Measurements from ENCODE around the gene OSMR. TPM values are rescaled to one million over a fixed set of nuclear protein-coding genes. Genes with fewer than 3 reads are reported as not detected.

The OSMR gene
- total RNA-seq, 1 experiment from 2014 or later, result 18.8 TPM

DNA sequence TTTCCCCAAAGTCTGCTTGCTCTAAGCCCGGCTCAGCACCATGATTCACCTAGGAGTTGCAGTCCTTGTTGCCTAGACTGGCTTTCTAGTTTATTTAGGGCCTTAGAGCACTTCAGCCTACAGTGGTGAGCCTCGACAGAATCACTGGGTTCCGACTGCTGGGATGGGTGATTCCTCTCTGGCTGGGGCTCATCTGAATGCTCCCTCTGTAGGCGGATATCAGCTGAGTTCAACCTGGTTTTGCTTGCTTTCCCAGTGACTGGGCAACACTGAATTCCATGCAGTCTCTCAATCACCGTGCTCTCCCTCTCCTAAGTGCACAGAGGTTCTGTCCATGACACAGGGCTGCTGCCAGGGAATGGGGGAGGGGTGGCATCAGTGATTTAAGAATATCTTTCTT, 54.1 kb downstream of the OSMR start:
- in situ Hi-C loops (cut with HindIII; ENCODE audit: low pct_unique_long_range_greater_than_20kb, low sequenced_read_pairs), result no loop called here

DNA sequence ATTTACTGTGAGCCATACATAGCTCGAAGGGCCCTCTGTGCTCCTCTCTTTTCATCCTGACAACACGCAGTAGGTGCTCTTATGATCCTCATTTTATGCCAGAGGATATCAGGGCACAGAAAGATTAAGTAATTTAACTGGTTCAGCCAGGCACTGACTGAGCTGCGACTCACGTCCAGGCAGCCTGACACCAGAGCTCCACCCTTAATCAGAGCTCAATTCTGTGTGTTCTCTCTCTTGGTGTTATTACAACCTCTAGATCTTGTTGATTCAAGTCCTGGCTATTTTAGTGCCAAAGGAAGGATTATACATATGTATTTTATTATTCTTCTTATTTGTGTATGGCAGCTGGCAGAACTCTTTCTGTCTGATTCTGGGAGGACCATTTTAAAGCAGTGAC, 59.7 kb downstream of the OSMR start:
- DNase-seq (ENCODE audit: low read depth), result no peak
- in situ Hi-C loops (cut with HindIII; ENCODE audit: low pct_unique_long_range_greater_than_20kb, low sequenced_read_pairs), result no loop called here

More for the DNA sequence above, 54.1 kb downstream of the OSMR start:
- no peak for DNase-seq (ENCODE audit: low read depth)

DNA sequence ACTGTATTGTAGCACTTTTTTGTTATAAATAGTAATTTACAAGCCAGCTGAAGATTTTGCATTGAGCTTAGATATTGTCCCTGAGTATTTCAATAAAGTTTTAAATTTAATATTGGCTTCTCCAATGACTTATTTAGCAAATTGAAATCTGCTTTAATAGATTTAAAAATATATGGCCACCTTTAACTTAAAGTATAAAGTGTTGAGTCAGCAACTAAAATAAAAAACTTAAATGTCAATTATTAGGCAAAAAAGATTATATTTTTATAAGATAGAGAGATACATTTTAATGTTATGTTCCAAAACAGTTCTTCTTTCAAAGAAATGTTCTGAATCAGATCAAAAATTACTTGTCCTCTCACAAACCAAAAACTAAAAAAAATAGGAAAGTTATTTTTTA, 60.7 kb downstream of the OSMR start:
- in situ Hi-C loops (cut with HindIII; ENCODE audit: low pct_unique_long_range_greater_than_20kb, low sequenced_read_pairs), result no loop called here
- DNase-seq (ENCODE audit: low read depth), result no peak

DNA sequence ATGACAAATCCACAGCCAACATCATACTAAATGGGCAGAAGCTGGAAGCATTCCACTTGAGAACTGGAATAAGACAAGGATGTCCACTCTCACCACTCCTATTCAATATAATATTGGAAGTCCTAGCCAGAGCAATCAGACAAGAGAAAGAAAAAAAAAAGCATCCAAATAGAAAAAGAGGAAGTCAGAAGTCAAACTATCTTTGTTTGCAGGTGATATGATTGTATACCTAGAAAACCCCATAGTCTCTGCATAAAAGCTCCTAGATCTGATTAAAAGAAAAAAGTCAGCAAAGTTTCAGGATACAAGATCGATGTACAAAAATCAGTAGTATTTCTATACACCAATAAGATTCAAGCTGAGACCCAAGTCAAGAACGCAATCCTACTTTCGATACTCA, 66.1 kb downstream of the OSMR start:
- in situ Hi-C loops (cut with HindIII; ENCODE audit: low pct_unique_long_range_greater_than_20kb, low sequenced_read_pairs), result no loop called here
- no peak for DNase-seq (ENCODE audit: low read depth)

DNA sequence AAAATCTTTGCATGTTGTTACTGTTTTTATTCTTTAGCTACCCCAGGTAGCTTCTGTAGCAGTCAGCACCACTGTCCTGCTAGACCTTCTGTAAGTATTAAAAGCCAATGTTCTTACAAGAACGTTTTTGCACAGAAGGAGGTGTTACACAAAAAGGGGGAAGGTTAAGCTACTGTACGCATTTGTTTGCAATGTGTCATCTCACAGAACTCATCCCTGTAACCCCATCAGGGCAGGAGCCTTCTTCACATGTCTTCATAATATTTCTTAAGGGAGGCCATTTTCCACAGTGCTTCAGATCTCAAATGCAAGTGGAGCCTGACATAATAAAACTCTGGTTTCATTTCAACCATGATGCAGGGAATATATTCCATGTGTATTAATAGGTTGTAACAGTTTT, 67.9 kb downstream of the OSMR start:
- in situ Hi-C loops (cut with HindIII; ENCODE audit: low pct_unique_long_range_greater_than_20kb, low sequenced_read_pairs), result no loop called here
- no peak for DNase-seq (ENCODE audit: low read depth)

DNA sequence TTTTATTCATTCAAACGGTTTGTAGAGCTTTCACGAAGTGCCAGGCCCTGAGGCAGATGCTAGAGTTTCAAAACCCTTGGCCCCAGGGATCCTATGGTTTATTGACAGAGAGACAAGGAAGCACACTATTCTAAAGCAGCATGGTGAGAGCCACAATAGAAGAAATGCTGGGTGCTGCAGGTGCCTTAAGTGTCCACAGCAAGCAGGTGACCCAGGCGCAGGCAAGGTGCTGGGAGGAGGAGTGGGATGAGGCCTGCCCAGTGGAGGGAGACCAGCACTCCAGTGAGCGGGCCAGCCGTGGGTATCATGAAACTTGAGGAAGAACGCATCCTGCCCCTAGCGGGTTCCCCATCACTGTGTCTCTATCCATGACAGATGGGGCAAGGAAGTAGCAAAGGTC, 71.0 kb downstream of the OSMR start:
- in situ Hi-C loops (cut with HindIII; ENCODE audit: low pct_unique_long_range_greater_than_20kb, low sequenced_read_pairs), result no loop called here
- no peak for DNase-seq (ENCODE audit: low read depth)

DNA sequence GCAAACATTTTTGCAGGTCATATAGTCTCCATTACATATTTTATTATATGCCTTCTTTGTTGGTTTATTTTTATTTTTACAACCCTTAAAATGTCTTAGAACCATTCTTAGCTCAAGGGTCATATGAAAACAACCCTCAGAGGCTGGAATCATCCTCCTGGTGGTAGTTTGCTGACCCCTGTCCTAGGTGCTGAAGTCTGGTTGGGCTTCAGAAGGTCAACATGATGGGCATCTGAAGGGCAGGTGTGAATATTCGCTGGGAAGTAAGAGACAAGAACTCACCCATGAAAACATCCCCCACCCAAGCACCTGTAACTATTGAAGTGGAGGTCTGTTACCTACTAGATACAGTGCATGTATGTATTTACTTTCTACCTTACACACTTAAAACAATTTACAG, 75.4 kb downstream of the OSMR start:
- DNase-seq (ENCODE audit: low read depth), result no peak

DNA sequence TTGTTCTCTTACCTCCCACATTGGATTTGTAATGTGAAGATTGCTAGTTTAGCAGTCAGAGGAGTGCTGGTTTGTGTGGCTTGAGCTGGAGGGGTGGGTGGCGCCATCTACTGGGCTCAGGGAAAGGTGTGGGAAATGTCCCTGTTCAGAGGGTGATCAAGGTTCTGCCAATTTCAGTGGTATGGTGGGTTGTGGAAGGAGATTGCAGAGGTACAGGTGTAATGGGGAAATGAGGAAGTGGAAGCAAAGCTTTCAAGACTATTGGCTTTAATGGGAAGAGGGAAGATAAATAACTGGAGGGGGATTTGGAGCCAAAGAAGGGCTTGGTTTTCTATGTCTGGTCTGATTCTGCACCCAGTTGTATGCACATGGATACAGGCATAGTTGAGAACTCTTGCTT, 76.4 kb downstream of the OSMR start:
- in situ Hi-C loops (cut with HindIII; ENCODE audit: low pct_unique_long_range_greater_than_20kb, low sequenced_read_pairs), result no loop called here
- peak; percentile 36 for DNase-seq (ENCODE audit: low read depth)

More for the DNA sequence above, 75.4 kb downstream of the OSMR start:
- in situ Hi-C loops (cut with HindIII; ENCODE audit: low pct_unique_long_range_greater_than_20kb, low sequenced_read_pairs), result no loop called here

DNA sequence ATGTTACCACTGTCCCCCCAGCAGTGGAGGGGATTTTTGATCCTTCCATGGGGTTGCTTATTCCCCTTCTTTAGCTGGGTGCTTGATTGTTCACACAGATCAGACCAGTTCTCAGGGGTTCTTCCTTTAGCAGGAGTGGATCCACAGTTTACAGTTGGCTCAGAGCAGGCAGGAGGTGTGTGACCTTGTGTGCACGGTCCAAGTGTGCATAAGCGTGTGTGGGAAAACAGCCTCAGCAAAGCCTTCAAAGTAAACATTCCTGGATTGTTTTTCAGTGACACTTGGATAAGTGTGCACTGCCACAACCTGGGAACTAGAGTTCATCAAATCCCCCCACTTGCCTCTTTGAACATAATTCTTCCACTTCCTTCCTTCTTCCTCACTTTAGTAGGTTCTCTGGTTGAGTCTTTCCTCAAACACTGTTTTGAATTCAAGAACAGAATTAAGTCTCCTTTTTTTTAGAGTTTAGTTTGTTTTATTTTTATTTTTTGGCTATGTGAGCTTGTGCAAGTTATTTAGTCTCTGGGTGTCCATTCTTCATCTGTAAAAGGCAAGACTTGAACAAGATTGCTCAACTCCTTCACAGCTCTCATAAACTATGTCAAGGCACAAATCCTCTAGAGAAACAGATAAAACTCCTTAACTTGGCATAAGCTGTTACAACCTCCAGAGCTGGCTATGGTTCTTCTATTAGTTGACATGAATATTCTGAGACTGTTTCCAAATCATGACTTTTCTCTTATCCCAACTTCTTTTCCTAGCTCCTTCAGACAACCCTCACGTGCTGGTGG, 78.0 kb downstream of the OSMR start:
- no peak for DNase-seq (ENCODE audit: low read depth)
- in situ Hi-C loops (cut with HindIII; ENCODE audit: low pct_unique_long_range_greater_than_20kb, low sequenced_read_pairs), result no loop called here

DNA sequence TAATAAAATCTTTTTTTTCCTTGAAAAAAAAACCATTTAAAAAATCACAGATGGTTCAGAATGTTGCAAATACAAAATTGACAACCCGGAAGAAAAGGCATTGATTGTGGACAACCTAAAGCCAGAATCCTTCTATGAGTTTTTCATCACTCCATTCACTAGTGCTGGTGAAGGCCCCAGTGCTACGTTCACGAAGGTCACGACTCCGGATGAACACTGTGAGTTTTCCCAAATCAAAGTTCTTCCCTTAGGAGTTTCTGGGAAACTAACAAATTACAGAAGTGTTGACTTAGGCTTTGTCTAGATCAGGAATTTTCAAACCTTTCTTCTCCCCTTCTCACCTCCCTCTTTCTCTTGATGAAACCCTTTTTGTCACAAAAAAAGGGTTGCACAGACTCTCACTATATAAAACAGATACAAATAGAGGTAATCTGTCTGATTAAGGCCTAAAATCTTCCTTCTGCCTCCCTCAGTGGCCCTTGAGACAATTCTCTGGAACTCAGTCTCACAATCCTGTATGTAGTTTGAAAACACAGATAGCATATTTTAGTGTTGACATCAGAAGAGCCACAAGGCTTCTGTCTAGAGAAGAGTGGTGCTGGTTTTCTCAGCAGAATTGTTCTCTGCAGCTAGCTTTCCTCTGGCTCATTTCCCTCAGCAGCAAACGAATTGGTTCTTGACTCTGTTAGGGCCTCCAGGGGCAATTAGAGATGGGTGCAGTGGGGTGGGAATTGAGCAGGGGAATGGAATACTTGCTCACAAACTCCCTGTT, 79.5 kb downstream of the OSMR start:
- in situ Hi-C loops (cut with HindIII; ENCODE audit: low pct_unique_long_range_greater_than_20kb, low sequenced_read_pairs), result no loop called here
- DNase-seq (ENCODE audit: low read depth), result no peak

DNA sequence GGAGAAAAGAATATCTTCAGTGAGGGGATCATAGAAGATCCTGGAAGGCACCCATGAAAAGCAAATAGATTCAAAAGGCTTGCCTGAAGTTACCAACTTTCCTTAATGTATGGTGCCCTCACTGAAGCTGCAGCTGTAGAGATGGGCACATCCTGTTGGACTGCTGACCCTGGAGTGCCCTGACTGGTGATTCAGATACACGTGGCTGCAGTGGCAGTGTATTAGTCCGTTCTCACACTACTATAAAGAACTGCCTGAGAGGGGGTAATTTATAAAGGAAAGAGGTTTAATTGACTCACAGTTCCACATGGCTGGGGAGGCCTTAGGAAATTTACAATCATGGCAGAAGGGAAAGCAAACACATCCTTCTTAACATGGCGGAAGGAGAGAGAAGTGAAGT, 80.3 kb downstream of the OSMR start:
- peak; percentile 4 for DNase-seq (ENCODE audit: low read depth)
- in situ Hi-C loops (cut with HindIII; ENCODE audit: low pct_unique_long_range_greater_than_20kb, low sequenced_read_pairs), result no loop called here

DNA sequence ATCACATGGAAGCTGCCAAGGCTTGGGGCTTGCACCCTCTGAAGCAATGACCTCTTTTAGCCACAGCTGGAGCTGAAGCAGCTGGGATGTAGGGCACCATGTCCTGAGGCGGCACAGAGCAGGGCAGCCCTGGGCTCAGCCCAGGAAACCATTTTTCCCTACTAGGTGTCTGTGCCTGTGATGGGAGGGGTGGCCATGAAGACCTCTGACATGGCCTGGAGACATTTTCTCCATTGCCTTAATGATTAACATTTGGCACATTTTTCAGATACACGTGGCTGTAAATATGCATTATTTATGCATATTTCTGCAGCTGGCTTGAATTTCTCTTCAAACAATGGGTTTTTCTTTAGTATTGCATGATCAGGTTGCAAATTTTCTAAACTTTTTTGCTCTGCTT, 81.7 kb downstream of the OSMR start:
- DNase-seq (ENCODE audit: low read depth), result no peak
- in situ Hi-C loops (cut with HindIII; ENCODE audit: low pct_unique_long_range_greater_than_20kb, low sequenced_read_pairs), result no loop called here

DNA sequence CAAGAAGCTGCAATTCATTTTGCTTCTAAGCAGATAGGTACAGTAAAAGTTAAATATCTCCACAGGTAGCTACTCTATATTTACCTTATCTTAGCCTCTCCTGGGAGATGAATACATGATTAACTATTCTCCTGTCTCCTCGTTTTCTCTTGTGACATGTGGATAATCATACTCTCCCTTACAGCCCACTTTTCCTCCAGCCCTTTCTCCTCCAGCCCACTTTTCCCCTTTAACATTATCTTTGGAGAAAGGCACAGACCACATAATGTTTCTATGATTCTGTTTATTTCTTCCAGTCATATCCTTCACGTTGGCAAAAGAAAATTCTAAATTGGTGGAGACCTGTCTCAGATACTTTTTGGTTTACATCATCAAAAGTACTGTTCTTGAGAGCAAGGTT, 84.0 kb downstream of the OSMR start:
- DNase-seq (ENCODE audit: low read depth), result no peak
- in situ Hi-C loops (cut with HindIII; ENCODE audit: low pct_unique_long_range_greater_than_20kb, low sequenced_read_pairs), result no loop called here

DNA sequence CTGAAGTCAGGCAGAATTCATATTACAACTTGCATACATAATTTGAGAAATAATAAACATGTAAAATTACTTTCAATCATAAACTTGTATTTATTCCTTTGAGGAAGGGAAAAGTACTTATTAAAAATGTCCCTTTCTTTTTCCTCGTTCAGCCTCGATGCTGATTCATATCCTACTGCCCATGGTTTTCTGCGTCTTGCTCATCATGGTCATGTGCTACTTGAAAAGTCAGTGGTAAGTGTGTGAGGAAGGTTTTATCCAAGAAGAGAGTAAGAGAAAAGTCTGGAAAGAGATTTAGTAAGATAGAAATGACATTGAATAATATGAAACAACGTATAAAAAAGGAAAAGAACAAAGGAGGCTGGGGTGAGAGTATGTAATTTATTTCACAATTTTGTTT, 85.9 kb downstream of the OSMR start:
- no peak for DNase-seq (ENCODE audit: low read depth)
- in situ Hi-C loops (cut with HindIII; ENCODE audit: low pct_unique_long_range_greater_than_20kb, low sequenced_read_pairs), result no loop called here

DNA sequence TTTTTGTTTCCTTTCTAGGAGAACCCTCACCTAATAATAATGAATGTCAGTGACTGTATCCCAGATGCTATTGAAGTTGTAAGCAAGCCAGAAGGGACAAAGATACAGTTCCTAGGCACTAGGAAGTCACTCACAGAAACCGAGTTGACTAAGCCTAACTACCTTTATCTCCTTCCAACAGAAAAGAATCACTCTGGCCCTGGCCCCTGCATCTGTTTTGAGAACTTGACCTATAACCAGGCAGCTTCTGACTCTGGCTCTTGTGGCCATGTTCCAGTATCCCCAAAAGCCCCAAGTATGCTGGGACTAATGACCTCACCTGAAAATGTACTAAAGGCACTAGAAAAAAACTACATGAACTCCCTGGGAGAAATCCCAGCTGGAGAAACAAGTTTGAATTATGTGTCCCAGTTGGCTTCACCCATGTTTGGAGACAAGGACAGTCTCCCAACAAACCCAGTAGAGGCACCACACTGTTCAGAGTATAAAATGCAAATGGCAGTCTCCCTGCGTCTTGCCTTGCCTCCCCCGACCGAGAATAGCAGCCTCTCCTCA, 87.1 kb downstream of the OSMR start:
- in situ Hi-C loops (cut with HindIII; ENCODE audit: low pct_unique_long_range_greater_than_20kb, low sequenced_read_pairs), result no loop called here
- DNase-seq (ENCODE audit: low read depth), result no peak

DNA sequence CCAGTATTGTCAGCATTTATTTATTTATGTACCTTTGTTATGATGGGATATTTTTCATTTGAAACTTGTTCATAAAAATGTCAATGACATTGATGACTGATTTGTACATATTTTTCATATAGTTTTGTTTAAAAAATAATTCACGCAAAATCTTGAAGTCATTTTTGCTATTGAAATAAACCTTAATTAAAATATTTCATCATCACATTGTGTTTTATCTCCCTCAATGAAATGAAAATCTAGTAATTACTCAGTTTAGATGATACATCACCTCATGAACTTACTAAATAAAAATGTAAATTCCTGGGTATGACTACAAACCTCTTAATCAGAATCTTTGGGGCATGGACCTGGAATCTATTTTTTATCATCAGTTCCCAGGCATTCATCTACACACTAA, 89.6 kb downstream of the OSMR start:
- in situ Hi-C loops (cut with HindIII; ENCODE audit: low pct_unique_long_range_greater_than_20kb, low sequenced_read_pairs), result no loop called here
- DNase-seq (ENCODE audit: low read depth), result no peak

DNA sequence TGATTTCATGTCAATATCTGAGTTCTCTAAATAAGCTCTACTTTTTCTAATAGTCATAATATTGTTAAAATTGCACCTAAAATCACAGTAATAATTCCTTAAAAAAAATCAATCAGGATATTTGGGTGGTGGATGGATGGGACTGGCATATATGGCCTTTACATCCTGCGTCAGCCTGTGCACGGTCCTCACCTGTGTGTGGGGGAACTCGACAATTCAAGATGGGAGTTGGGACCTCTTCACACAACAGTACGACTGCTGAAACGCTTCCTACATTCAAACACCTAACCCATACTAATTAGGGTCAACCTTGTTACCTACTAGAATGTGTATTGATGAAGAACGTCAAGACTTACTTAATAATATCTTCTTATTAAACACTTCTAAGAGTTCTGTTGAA, 90.5 kb downstream of the OSMR start:
- no peak for DNase-seq (ENCODE audit: low read depth)
- in situ Hi-C loops (cut with HindIII; ENCODE audit: low pct_unique_long_range_greater_than_20kb, low sequenced_read_pairs), result no loop called here

DNA sequence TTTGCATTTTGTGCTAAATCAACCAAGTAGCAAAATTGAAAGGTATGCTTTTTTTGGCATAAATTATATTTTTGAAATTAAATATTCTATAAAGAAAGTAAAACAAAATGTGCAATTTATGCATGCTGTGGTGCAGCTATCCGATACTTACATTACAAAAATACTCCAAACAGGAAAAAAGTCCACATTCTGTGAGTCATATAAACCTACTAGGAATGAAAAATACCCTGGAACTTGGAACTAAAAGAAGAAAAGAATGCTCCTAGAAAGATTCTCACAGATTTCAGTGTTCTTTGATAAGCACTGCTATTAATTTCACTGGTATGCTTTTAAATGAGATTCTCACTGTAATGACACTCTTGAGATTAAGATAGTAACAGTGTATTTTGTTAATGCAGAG, 92.6 kb downstream of the OSMR start:
- DNase-seq (ENCODE audit: low read depth), result no peak
- in situ Hi-C loops (cut with HindIII; ENCODE audit: low pct_unique_long_range_greater_than_20kb, low sequenced_read_pairs), result no loop called here

DNA sequence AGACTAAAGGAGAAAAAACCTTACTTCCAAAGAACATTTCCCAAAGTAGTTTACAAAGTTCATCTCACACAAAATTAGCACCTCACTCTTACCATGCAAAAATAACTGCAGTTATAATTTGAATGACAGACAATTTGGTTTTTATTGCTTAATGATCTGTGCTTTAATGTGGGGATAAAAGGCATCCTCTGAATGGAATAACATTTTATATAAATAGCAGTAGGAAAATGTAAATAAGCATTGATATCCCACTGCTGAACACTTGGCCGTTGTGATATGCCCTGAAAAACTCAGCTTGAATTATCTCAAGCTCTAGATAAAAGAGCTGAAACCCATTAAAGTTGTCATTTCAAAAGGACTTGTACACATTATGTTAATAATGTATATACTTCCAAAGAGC, 93.2 kb downstream of the OSMR start:
- DNase-seq (ENCODE audit: low read depth), result no peak
- in situ Hi-C loops (cut with HindIII; ENCODE audit: low pct_unique_long_range_greater_than_20kb, low sequenced_read_pairs), result no loop called here

Data from Caki2 (cell line).